ENCODE data around the gene EMILIN1. TPM values are rescaled to one million over a fixed set of nuclear protein-coding genes. Genes with fewer than 3 reads are reported as not detected.

The EMILIN1 gene
- total and polyA plus RNA-seq, 2 of the 8 experiments (the other 6 are each of a cell fraction or from before 2014, with no cell fraction given): 1.9 to 3.0 TPM

GRCh38 chr2:27050281-27050995 is 28.0 kb upstream of the EMILIN1 start (continued):
- 0 out of 2 replicates have a peak, but pooled peaks have one; percentile 55 for TF ChIP-seq GABPA (IDR thresholded peaks at IDR 0.05; ENCODE audit: borderline replicate concordance, insufficient read depth, low read length)
- TF ChIP-seq TAF1 (IDR thresholded peaks at IDR 0.05; ENCODE audit: low read depth, low read length): 0 out of 2 replicates have a peak, but pooled peaks have one; percentile 27
- peak; percentile 64; the same call in 1 of the 2 replicates for TF ChIP-seq MAX (IDR thresholded peaks at IDR 0.05)
- TF ChIP-seq HDAC2 (IDR thresholded peaks at IDR 0.05; ENCODE audit: borderline replicate concordance in 1 of 2, low read depth in 2 of 2, low read length in 2 of 2): peak in 1 of 2 experiments; percentile 2; a peak in 1 of 4 replicates
- no peak for TF ChIP-seq SP4 (IDR thresholded peaks at IDR 0.05; ENCODE audit: low read length)
- TF ChIP-seq BCL11A (IDR thresholded peaks at IDR 0.05; ENCODE audit: low read depth in 2 of 2, low read length in 2 of 2): no peak
- TF ChIP-seq KDM4A (IDR thresholded peaks at IDR 0.05; ENCODE audit: low read depth, low read length, severe bottlenecking): peak; percentile 48
- TF ChIP-seq POLR2A (IDR thresholded peaks at IDR 0.05; ENCODE audit: control extremely low read depth in 1 of 2, low read depth in 2 of 2, low read length in 2 of 2): peak in 1 of 2 experiments; percentile 73; a peak in 2 of 3 replicates
- no peak for TF ChIP-seq CBX8 (IDR thresholded peaks at IDR 0.05; ENCODE audit: borderline replicate concordance, low read depth, low read length)
- peak; percentile 34; the same call in 1 of the 2 replicates for TF ChIP-seq POLR2AphosphoS5 (IDR thresholded peaks at IDR 0.05; ENCODE audit: low read depth, low read length)
- peak; percentile 28 for TF ChIP-seq HDAC6 (IDR thresholded peaks at IDR 0.05; ENCODE audit: low read depth, low read length)
- peak; percentile 100 for TF ChIP-seq RBBP5 (IDR thresholded peaks at IDR 0.05; ENCODE audit: borderline replicate concordance, low read depth, low read length)
- TF ChIP-seq RXRA (IDR thresholded peaks at IDR 0.05; ENCODE audit: insufficient read depth, low read depth, low read length): no peak
- no peak for TF ChIP-seq ATF2 (IDR thresholded peaks at IDR 0.05; ENCODE audit: low read length)
- TF ChIP-seq GTF2F1 (IDR thresholded peaks at IDR 0.05; ENCODE audit: borderline replicate concordance, low read depth, low read length): no peak
- peak; percentile 94 for TF ChIP-seq ASH2L (IDR thresholded peaks at IDR 0.05; ENCODE audit: low read length)
- peak; percentile 62 for TF ChIP-seq CEBPB (IDR thresholded peaks at IDR 0.05; ENCODE audit: low read depth, low read length)
- TF ChIP-seq CHD1 (IDR thresholded peaks at IDR 0.05; ENCODE audit: low read depth, low read length): 0 out of 2 replicates have a peak, but pooled peaks have one; percentile 3
- TF ChIP-seq MAFK (IDR thresholded peaks at IDR 0.05; ENCODE audit: low read depth, low read length): peak; percentile 90; the same call in 1 of the 2 replicates
- TF ChIP-seq TBP (IDR thresholded peaks at IDR 0.05; ENCODE audit: low read depth, low read length): peak; percentile 97
- 0 out of 2 replicates have a peak, but pooled peaks have one; percentile 53 for TF ChIP-seq E2F6 (IDR thresholded peaks at IDR 0.05)
- no peak for TF ChIP-seq JUND (IDR thresholded peaks at IDR 0.05; ENCODE audit: low read length)

Measured in H1 (cell line).